ENCODE results near the gene ZSCAN10. TPM values are rescaled to one million over a fixed set of nuclear protein-coding genes. Genes with fewer than 3 reads are reported as not detected.
A peak's percentile ranks its signal among the peaks of the same experiment; 100 is the strongest.

The ZSCAN10 gene
- total RNA-seq, 1 donor from 2014 or later, result 0.34 TPM

GRCh38 chr16:3046641-3047386 lies 52.3 kb downstream of the ZSCAN10 start:
- Mint-ChIP-seq H3K27me3 (peaks cover 68% of the 10 kb centered on the region), H3K4me1 (ENCODE audit: low read depth) (peaks cover 9% of the 10 kb centered on the region), H3K27ac (no peak overlapping the region), H3K9me3 (ENCODE audit: low read depth) (no peaks in the 10 kb centered on the region), H3K4me3 (ENCODE audit: low read depth) (no peak overlapping the region), H3K36me3 (ENCODE audit: insufficient read depth) (no peaks in the 10 kb centered on the region)
- DNase-seq (ENCODE audit: low spot score, unreplicated experiment), result no peak
- TF ChIP-seq CTCF (IDR thresholded peaks at IDR 0.05; ENCODE audit: unreplicated experiment), result no peak

- Mint-ChIP-seq H3K36me3 (ENCODE audit: insufficient read depth) (no peaks in the 10 kb centered on the region), H3K4me1 (ENCODE audit: low read depth) (peaks cover 5% of the 10 kb centered on the region), H3K9me3 (ENCODE audit: low read depth) (no peaks in the 10 kb centered on the region), H3K4me3 (ENCODE audit: low read depth) (peak within 1 kb of the TSS; percentile 62), H3K27me3 (peaks cover 70% of the 10 kb centered on the region), H3K27ac (no peak within 1 kb of the TSS)
- no peak for TF ChIP-seq CTCF (IDR thresholded peaks at IDR 0.05; ENCODE audit: unreplicated experiment)
- no peak for DNase-seq (ENCODE audit: low spot score, unreplicated experiment)
Measured at GRCh38 chr16:3045758-3046640, 53.1 kb downstream of the ZSCAN10 start, which contains the start of gene MMP25. Gene MMP25 (plus strand): TSS chr16:3046561. CDS start chr16:3046918, 357 bp downstream.

- H3K27me3 Mint-ChIP-seq, result peaks cover 67% of the 10 kb centered on the region
- H3K4me3 Mint-ChIP-seq (ENCODE audit: low read depth), result no peak overlapping the region
- H3K9me3 Mint-ChIP-seq (ENCODE audit: low read depth), result no peaks in the 10 kb centered on the region
- no peak overlapping the region for H3K27ac Mint-ChIP-seq
- H3K36me3 Mint-ChIP-seq (ENCODE audit: insufficient read depth), result no peaks in the 10 kb centered on the region
- DNase-seq (ENCODE audit: low spot score, unreplicated experiment), result no peak
- H3K4me1 Mint-ChIP-seq (ENCODE audit: low read depth), result peaks cover 2% of the 10 kb centered on the region
- TF ChIP-seq CTCF (IDR thresholded peaks at IDR 0.05; ENCODE audit: unreplicated experiment), result no peak
Measured at GRCh38 chr16:3044708-3045107, 54.4 kb downstream of the ZSCAN10 start.

- Mint-ChIP-seq H3K27me3 (peaks cover 67% of the 10 kb centered on the region), H3K4me3 (ENCODE audit: low read depth) (no peak overlapping the region), H3K9me3 (ENCODE audit: low read depth) (no peaks in the 10 kb centered on the region), H3K4me1 (ENCODE audit: low read depth) (peaks cover 2% of the 10 kb centered on the region), H3K36me3 (ENCODE audit: insufficient read depth) (no peaks in the 10 kb centered on the region), H3K27ac (no peak overlapping the region)
- no peak for TF ChIP-seq CTCF (IDR thresholded peaks at IDR 0.05; ENCODE audit: unreplicated experiment)
- no peak for DNase-seq (ENCODE audit: low spot score, unreplicated experiment)
Measured at GRCh38 chr16:3042376-3042775, 56.7 kb downstream of the ZSCAN10 start.

DNA sequence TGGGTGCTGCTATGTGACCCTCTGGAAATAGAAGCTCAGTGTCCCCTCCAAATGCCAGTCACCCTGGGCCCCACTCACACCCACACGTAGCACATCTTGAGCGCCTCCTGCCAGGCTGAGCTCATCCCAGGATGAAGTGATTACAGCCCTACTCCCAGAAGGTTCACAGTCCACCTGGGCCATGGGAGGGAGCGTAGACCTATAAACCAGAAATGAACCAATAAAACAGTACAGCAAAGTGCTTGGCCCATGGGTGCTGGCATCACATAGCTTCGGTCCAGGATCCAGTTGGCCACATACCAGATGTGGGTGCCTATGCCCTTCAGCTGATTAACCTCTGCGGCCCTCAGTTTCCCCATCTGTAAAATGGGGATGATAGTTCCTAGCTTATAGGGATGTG lies 60.2 kb downstream of the ZSCAN10 start:
- Mint-ChIP-seq H3K36me3 (ENCODE audit: insufficient read depth) (no peaks in the 10 kb centered on the region), H3K4me3 (ENCODE audit: low read depth) (no peak overlapping the region), H3K4me1 (ENCODE audit: low read depth) (peaks cover 4% of the 10 kb centered on the region), H3K27ac (no peak overlapping the region), H3K27me3 (peaks cover 63% of the 10 kb centered on the region), H3K9me3 (ENCODE audit: low read depth) (no peaks in the 10 kb centered on the region)
- no peak for TF ChIP-seq CTCF (IDR thresholded peaks at IDR 0.05; ENCODE audit: unreplicated experiment)
- DNase-seq (ENCODE audit: low spot score, unreplicated experiment), result no peak
